HG02852 (cell line): ENCODE measurements around the gene ABHD18.
"Not testable (repeated sequence)": the region's sequence is repeated elsewhere in the genome, so short reads cannot be mapped to it uniquely, and the experiment has no call there.

Source experiments
- ATAC-seq: cut with Tn5 transposase; IDR thresholded peaks from one replicate; pipeline ENCODE4 v1.9.1; 2021; ENCODE audit warnings: mild to moderate bottlenecking, moderate library complexity; ENCODE audit not compliant: unreplicated experiment

ABHD18 gene

DNA sequence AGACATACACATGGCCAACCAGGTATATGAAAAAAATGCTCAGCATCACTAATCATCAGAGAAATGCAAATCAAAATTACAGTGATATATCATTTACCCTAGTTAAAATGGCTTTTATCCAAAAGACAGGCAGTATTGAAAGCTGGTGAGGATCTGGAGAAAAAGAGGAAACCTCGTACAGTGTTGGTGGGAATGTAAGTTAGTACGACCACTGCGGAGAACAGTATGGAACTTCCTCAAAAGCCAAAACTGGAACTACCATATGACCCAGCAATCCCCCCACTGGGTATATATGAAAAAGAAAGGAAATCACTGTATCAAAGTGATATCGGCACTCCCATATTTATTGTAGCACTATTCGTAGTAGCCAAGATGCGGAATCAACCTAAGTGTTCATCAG lies 23.4 kb downstream of the ABHD18 start:
- no peak for ATAC-seq

DNA sequence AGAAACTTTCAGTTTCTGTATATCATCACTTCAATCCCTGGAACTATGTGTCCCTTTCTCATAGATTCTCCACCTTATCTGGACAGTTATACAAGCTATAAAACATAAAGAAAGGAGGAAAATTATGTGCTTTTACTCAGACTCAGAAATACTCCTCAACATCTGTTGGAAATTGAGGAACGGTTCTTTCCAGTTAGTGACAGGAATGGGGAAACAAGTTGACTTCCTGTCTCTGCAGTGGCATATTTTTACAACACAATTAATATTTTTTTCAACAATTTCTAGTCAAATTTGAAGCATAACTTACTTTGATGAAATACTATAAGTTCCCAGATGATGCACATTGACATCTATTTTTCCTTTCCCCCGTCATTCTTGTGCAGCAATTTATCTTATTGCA lies 27.9 kb downstream of the ABHD18 start:
- ATAC-seq, result no peak

DNA sequence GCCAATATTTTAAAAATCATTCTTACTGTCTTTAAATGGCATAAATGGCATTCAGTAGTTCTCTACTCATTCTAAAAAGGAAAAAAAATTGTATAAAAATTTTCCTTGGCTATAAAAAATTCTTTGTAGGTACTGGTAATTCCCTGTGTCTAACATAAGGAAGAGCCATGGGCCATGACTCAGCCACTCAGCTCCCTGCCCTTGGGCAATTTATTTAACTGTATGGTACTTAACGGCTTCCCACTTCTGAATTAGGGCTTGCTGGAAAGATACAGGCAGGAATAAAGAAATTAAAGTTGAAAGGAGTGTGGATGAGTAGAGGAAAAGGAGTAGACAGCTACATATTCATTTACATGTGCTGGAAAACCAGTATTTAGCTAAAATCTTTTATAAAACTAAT lies 30.6 kb downstream of the ABHD18 start:
- no peak for ATAC-seq

DNA sequence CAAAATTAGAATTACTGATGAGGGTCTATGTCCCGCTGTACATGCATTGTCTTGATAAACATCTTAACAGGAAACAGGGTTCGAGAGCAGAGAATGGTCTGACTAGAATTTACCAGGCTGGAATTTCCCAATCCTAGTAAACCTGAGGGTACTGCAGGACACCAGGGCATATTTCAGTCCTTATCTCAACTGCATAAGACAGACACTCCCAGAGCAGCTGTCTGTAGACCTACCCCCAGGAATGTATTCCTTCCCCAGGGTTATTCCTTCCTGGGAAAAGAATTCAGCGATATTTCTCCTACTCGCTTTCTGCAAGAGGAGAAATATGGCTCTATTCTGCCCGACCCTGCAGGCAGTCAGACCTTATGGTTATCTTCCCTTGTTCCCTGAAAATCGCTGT lies 31.3 kb downstream of the ABHD18 start:
- not testable (repeated sequence) for ATAC-seq

DNA sequence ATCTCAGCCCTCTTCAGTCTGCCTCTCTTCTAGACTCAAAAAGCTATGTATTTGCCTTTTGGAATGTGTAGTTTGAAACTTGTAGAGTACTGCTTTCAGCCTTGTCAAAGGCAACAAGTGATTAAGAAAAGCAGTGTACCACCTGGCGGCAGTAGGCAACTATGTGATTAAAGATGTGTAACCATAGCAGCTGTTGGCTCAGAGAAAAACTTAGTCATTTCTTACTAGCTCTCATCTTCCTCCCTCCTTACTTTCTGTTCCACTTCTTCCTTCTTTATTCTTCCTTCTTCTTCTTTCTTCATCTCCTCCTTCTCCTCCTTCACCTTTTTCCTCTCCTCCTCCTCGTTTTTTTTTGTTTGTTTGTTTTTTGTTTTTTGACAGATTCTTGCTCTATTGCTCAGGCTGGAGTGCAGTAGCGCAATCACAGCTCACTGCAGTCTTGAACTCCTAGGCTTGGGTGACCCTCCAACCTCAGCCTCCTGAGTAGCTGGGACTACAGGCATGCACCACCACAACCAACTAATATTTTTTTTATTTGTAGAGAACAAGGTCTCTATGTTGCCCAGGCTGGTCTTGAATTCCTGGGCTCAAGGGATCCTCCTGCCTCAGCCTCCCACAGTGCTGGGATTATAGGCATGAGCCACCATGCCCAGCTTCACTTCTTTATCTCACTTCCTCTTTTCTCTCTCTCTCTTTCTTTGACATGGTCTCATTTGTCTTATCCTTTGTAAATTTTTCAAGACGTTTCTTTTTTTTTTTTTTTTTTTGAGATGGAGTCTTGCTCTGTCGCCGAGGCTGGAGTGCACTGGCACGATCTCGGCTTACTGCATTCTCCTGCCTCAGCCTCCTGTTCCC lies 32.6 kb downstream of the ABHD18 start:
- ATAC-seq, result peak; percentile 99

DNA sequence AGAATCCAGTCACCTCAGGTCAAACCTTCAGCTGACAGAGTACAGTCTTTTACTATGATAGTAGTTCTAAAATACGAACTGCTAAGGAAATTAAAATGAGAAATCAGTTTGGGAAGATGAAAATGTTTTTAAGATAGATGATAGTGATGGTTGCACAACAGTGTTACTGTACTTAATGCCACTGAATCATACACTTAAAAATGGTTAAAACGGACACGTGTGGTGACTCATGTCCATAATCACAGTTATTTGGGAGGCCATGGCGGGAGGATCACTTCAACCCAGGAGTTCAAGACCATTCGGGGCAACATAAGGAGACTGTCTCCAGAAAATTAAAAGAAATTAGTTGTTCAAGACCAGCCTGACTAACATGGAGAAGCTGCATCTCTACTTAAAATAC lies 41.4 kb downstream of the ABHD18 start:
- no peak for ATAC-seq

DNA sequence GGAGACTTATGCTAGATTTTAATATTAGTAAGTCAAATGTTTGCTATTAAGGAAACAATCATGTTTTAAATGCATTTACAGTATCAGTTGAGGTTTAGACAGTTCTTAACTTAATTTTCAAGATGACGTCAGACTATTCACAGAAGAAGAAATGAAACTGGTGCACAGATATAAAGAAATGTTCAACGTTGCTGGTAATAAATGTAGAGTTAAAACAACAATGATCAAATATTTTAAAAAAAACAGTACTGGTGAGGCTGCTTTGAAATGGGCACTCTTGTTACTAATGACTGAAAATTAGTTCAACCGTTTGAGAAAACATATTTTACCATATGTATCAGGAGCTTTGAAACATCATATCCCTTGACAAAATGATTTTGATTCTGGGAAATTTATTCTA lies 44.2 kb downstream of the ABHD18 start:
- no peak for ATAC-seq

DNA sequence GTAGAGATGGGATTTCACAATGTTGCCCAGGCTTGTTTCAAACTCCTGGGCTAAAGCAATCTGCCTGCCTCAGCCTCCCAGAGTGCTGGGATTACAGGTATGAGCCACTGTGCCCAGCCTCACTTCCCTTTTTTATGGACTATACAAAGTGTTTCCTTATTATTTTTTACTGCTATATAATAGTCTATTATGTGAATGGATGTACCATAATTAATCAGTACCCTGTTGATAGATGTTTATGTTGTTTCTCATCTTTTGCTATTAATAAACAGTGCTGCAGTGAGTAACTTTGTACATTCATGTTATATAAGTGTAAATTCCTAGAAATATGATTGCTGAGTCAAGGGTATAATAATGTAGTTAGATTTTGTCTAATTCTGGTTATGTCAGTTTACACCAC lies 60.1 kb downstream of the ABHD18 start:
- ATAC-seq, result no peak

DNA sequence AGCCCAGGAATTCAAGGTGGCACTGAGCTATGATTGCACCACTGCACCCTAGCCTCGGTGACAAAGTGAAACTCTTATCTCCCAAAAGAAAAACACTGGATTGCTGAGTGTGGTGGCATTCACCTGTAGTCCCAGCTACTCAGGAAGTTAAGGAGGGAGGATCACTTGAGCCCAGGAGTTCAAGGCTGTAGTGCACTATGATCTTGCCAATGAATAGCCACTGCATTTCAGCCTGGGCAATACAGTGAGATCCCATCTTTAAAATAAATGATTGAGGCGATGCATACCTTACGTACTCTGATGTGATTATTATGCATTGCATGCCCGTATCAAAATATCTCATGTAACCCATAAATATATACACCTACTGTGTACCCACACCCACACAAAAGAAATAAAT lies 64.7 kb downstream of the ABHD18 start:
- no peak for ATAC-seq

DNA sequence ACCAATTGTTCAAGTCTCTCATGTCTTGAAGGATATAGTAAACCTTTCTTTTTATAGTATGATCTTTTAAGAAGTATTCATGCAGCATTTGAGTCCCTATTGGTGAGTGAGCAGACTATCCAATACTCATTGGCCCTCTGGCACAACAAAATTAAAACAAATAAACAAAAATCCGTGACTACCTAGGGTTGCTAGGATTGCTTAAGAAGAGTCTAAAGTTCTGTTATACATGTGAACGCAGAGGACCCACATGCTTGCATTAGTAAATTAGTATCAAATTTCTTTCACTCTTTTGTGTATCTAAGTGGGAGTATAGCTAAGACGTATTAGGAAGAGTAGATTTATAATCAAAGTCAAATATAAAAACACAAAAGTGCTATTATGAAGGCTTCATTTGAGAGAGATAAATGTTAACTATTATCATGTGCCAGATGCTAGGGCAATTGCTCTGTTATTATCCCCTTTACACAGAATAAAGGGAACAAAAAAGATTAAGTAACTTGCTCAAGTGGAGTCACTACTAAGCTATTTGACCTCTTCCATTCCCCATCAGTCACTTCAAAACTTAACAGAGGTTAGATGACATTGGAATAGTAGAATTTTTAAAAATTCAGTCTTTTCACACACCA lies 66.7 kb downstream of the ABHD18 start:
- ATAC-seq, result no peak

DNA sequence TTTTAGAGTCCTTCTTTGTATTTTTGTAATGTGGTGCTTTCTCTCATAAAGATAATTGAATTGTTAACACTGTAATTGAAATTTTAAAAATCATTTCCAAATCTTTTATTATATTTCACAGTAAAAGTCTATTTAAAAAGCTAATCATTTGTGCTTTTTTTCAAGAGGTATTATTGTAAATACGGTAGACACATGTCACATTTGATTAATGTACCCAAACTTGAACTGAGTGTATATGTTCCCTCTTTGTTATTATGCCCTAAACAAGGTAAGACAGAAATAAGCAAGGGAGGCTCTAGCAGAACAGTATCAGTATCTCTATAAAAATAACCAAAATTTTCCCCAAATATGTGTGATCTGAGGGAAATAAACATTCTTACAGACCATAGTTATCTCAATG lies 74.4 kb downstream of the ABHD18 start:
- ATAC-seq, result no peak

DNA sequence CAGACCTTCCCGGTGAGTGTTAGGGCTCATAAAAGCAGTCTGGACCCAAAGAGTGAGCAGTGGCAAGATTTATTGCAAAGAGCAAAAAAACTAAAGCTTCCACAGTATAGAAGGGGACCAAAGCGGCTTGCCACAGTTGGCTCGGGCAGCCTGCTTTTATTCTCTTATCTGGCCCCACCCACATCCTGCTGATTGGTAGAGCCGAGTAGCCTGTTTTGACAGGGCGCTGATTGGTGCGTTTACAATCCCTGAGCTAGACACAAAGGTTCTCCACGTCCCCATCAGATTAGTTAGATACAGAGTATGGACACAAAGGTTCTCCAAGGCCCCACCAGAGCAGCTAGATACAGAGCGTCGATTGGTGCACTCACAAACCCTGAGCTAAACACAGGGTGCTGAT lies 81.8 kb downstream of the ABHD18 start:
- ATAC-seq, result not testable (repeated sequence)

DNA sequence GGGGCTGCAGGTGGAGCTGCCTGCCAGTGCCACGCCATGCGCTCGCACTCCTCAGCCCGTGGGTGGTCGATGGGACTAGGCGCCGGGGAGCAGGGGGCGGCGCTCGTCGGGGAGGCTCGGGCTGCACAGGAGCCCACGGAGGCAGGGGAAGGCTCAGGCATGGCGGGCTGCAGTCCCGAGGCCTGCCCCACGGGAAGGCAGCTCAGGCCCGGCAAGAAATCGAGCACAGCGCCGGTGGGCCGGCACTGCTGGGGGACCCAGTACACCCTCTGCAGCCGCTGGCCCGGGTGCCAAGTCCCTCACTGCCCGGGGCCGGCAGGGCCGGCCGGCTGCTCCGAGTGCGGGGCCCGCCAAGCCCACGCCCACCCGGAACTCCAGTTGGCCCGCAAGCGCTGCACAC lies 82.3 kb downstream of the ABHD18 start:
- not testable (repeated sequence) for ATAC-seq

DNA sequence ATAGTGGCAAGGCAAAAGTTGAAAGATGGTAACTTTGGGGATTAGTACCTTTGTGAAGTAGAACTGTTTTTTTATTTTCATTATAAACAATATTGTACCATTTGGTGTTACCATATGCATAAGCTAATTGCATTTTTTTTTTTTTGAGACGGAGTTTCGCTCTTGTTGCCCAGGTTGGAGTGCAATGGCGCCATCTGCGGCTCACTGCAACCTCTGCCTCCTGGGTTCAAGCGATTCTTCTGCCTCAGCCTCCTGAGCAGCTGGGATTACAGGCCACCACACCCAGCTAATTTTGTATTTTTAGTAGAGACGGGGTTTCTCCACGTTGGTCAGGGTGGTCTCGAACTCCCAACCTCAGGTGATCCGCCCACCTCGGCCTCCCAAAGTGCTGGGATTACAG lies 86.0 kb downstream of the ABHD18 start:
- not testable (repeated sequence) for ATAC-seq

DNA sequence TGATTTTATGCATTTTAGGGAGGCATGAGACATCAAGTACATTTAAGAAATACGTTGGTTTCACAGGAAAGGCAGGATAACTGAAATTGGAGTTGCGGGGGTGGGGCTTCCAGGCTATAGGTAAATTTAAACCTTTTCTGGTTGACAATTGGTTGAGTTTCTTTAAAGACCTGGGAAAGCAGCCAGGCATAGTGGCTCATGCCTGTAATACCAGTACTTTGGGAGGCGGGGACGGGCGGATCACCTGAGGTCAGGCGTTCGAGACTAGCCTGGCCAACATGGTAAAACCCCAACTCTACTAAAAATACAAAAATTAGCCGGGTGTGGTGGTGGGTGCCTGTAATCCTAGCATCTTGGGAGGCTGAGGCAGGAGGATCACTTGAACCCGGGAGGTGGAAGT lies 89.7 kb downstream of the ABHD18 start:
- ATAC-seq, result not testable (repeated sequence)

DNA sequence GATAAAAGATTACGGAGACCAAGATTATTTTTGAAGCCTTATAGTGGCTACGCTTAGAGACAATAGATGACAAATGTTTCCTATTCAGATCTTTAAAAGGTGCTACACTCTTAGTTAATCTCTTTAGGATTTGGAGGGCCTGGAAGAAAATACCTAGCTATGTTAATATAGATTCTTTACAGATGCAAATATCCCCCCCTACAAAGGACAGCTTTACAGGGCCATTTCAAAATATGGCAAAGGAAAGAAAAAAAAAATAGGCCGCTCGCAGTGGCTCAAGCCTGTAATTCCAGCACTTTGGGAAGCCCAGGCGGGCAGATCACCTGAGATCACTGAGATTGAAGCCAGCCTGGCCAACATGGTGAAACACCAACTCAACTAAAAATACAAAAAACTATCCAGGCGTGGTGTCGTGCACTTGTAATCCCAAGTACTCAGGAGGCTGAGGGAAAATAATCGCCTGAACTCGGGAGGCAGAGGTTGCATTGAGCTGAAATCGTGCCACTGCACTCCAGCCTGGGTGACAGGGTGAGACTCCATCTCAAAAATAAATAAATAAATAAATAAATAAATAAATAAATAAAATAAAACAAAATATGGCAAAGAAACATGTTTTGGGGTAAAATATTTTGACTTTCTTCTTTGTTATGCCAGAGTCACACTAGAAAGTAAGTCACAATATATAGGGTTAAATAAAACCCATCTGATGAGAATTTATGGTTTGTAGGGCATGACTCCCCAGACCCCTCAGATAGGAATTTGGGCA lies 90.4 kb downstream of the ABHD18 start:
- not testable (repeated sequence) for ATAC-seq

DNA sequence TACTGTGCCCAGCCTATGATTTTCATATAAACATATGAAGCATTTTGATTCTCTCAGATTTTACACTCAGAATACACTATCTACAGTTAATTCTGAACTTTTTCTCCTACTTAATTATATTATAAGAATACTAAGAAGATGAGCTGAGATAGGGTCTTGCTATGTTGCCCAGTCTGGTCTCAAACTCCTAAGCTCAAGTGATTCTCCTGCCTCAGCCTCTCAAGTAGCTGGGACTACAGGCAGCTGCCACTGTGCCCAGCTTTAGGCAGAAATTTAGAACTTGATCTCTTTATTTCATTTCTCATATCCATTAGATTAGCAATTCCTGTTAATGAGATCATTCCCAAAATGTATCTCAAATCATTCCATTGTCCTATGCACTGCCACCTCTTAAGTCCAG lies 91.2 kb downstream of the ABHD18 start:
- no peak for ATAC-seq

DNA sequence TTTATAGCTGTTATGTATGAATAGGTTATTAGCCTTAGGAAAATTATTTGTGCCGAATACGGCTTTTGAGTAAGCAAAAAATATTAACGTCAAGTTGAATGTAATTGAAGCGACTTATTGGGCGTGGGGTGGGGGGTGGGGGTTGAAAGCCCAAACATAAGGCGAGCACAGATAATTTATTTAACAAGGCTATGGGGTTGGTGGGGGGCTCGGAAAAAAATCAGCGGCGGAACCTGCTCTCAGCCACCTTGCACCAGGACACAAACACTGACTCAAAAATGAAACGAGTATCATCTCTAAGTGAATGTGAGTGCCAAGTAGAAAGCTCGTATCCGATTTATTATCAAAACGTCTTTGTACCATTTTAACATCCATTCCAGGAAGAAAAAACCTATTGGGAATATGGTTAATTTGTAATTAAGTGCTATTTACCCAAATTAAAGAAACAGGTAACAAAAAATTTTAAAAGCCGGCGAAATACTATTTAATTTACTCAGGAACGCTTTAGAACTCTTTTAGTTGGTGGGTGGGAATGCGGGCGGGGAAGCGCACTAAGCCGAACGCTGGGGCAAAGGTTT lies 95.0 kb downstream of the ABHD18 start:
- ATAC-seq, result no peak

DNA sequence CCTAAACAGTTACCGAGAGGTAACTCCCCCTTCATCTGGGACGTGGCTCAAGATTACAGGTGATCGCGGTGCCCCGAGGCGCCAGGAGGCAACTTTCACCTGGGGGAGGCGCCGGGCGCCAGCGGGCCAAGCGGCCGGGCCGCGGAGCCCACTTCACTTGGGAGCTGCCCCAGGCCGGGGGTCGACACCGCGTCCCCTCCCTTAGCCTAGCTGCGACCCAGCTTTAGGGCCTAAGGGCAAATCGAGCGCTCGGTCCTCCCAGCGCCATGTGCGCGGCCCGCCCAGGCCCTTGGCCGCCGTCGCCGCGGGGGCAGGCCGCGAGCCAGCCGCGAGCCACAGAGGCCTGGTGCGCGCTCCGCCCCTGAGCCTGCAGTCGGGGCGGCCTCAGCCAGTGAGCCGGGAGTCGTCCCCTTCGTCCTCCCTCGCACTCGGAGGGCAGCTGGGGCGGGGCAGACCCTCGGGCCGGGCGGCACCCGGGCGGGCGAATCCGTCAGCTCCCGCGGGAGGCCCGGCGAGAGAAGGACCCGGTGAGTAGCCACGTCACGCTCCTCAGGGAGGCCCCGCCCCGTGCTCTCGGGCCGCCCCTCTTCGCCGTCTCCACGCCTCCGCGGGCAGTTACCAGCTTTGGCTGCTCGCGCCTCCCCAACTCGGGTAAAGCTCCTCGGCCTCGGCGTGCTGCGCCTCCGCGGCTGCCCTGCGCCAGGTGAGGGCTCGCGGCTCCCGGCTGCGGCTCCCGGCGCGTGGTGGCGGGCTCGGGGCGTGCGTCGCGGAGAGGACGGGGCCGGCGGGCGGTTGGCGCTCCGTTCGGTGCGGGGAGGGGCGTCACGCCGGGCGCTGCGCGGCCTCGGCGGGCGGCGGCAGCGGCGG lies 95.7 kb downstream of the ABHD18 start, which contains the start of gene LARP1B:
LARP1B (plus strand) TSS at position 614 of the 867 bp plus-strand sequence. CDS start 13,640 bp downstream, outside the sequence.
- peak; percentile 87 for ATAC-seq
